HCT116 (cell line): ENCODE results near the gene CDC42BPA.

Experiments
- ATF3 ChIP-seq: IDR thresholded peaks from 2 replicates; pipeline ENCODE4 v1.6.1; 2012
- CBX3 ChIP-seq: IDR thresholded peaks from 2 replicates; pipeline ENCODE4 v1.6.1; 2012; ENCODE audit warnings: low read depth
- CTCF ChIP-seq, 3 experiments: fragments of 200-600 bp in 1 of 3; sonication (generic) in 1 of 3; IDR thresholded peaks in 2 of 3; conservative IDR thresholded peaks in 1 of 3; 2 replicates each; pipeline ENCODE4 v1.5.1; 2012 to 2017; ENCODE audit warnings: low read depth in 2 of 3, low read length in 2 of 3, antibody characterized with exemption in 1 of 3, borderline replicate concordance in 1 of 3, control low read depth in 1 of 3, mild to moderate bottlenecking in 1 of 3, mixed read lengths in 1 of 3, mixed run types in 1 of 3, moderate library complexity in 1 of 3; ENCODE audit not compliant: insufficient read depth in 1 of 3
- EZH2 ChIP-seq: fragments of 200-600 bp; sonication (generic); IDR thresholded peaks from 2 replicates; pipeline ENCODE4 v1.6.1; 2017; ENCODE audit warnings: antibody characterized with exemption, mixed run types
- JUND ChIP-seq: IDR thresholded peaks from 2 replicates; pipeline ENCODE4 v1.6.1; 2012
- MAX ChIP-seq: IDR thresholded peaks from 2 replicates; pipeline ENCODE4 v1.6.1; 2012
- POLR2A ChIP-seq: IDR thresholded peaks from 2 replicates; pipeline ENCODE4 v1.7.0; 2011; ENCODE audit warnings: borderline replicate concordance; ENCODE audit not compliant: insufficient read depth, insufficient read length; ENCODE audit errors: extremely low read depth
- POLR2AphosphoS5 ChIP-seq: IDR thresholded peaks from 2 replicates; pipeline ENCODE4 v1.6.1; 2011; ENCODE audit warnings: mild to moderate bottlenecking, low read depth, low read length, moderate library complexity
- RAD21 ChIP-seq: IDR thresholded peaks from 2 replicates; pipeline ENCODE4 v1.6.1; 2012; ENCODE audit warnings: low read depth, mild to moderate bottlenecking
- REST ChIP-seq: IDR thresholded peaks from 2 replicates; pipeline ENCODE4 v1.6.1; 2012; ENCODE audit warnings: low read depth
- SP1 ChIP-seq: IDR thresholded peaks from 2 replicates; pipeline ENCODE4 v1.6.1; 2012; ENCODE audit warnings: low read depth

GRCh38 chr1:226960256-226960655 is 358.0 kb downstream of the CDC42BPA start:
- TF ChIP-seq CTCF (IDR thresholded peaks at IDR 0.05 in 2 of 3, conservative IDR thresholded peaks at IDR 0.05 in 1 of 3; ENCODE audit: borderline replicate concordance in 1 of 3, insufficient read depth in 1 of 3, low read depth in 2 of 3, low read length in 2 of 3) (no peak), ATF3 (no peak), MAX (no peak), EZH2 (no peak), REST (no peak), SP1 (no peak), JUND (no peak), POLR2AphosphoS5 (no peak), POLR2A (no peak), RAD21 (no peak), CBX3 (no peak)
